H1 (cell line): ENCODE data around the gene NTPCR.
A peak's percentile ranks its signal among the peaks of the same experiment; 100 is the strongest.

ENCODE experiments used
- FOSL1 ChIP-seq: IDR thresholded peaks from 2 replicates; pipeline ENCODE4 v1.6.1; 2011; ENCODE audit warnings: mild to moderate bottlenecking, low read depth, low read length, moderate library complexity; ENCODE audit not compliant: insufficient read depth
- HDAC2 ChIP-seq, 2 experiments: fragments of 300-600 bp in 1 of 2; sonication (generic) in 1 of 2; IDR thresholded peaks; 2 replicates each; pipeline ENCODE4 v1.6.1; 2011 to 2012; ENCODE audit warnings: low read depth in 2 of 2, low read length in 2 of 2, mild to moderate bottlenecking in 2 of 2, moderate library complexity in 2 of 2, borderline replicate concordance in 1 of 2, inconsistent platforms in 1 of 2
- MAX ChIP-seq: IDR thresholded peaks from 2 replicates; pipeline ENCODE4 v1.6.1; 2012; ENCODE audit warnings: inconsistent platforms
- POLR2A ChIP-seq, 2 experiments: IDR thresholded peaks; 1 replicate in 1 of 2; 2 replicates in 1 of 2; pipeline ENCODE4 v1.6.1; 2011; ENCODE audit warnings: low read depth in 2 of 2, low read length in 2 of 2, mild to moderate bottlenecking in 2 of 2; ENCODE audit errors: control extremely low read depth in 1 of 2
- TAF1 ChIP-seq: IDR thresholded peaks from 2 replicates; pipeline ENCODE4 v1.6.1; 2011; ENCODE audit warnings: mild to moderate bottlenecking, low read depth, low read length
- TF ChIP-seq, protein P1 (sequence below), 3 experiments: IDR thresholded peaks; 1 replicate in 2 of 3; 2 replicates in 1 of 3; pipeline versions ENCODE4 v1.5.1 to v1.6.1; 2011; ENCODE audit warnings: low read length in 3 of 3, mild to moderate bottlenecking in 3 of 3, inconsistent platforms in 2 of 3, low read depth in 1 of 3, moderate library complexity in 1 of 3; ENCODE audit not compliant: insufficient read depth in 1 of 3; ENCODE audit errors: control extremely low read depth in 1 of 3

DNA sequence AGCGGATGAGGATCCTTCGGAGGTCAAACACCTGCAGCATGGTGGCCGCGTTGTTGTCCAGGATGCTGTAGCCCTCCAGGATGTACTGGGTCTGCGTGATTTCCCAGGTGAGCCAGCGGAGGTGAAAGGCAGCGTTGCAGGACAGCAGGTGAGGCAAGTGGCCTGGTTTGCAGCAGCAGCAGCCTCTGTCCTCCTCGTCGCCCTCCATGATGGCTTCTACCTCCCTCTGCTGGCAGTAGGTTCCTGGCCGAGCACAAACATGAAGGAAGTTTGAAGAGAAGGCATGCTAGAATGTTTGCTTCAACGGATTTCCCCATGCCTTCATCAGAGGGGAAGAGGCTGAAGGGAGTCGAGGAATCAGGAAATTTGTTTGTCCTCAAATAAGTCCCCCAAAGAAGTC is 74.7 kb downstream of the NTPCR start:
- no peak for TF ChIP-seq FOSL1
- TF ChIP-seq MAX = peak; percentile 70
- TF ChIP-seq, protein P1, sequence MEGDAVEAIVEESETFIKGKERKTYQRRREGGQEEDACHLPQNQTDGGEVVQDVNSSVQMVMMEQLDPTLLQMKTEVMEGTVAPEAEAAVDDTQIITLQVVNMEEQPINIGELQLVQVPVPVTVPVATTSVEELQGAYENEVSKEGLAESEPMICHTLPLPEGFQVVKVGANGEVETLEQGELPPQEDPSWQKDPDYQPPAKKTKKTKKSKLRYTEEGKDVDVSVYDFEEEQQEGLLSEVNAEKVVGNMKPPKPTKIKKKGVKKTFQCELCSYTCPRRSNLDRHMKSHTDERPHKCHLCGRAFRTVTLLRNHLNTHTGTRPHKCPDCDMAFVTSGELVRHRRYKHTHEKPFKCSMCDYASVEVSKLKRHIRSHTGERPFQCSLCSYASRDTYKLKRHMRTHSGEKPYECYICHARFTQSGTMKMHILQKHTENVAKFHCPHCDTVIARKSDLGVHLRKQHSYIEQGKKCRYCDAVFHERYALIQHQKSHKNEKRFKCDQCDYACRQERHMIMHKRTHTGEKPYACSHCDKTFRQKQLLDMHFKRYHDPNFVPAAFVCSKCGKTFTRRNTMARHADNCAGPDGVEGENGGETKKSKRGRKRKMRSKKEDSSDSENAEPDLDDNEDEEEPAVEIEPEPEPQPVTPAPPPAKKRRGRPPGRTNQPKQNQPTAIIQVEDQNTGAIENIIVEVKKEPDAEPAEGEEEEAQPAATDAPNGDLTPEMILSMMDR (IDR thresholded peaks at IDR 0.05; ENCODE audit: control extremely low read depth in 1 of 3, insufficient read depth in 1 of 3, low read depth in 1 of 3, low read length in 3 of 3) = peak; percentile 73 to 85 (median 74)
- TF ChIP-seq HDAC2 (IDR thresholded peaks at IDR 0.05; ENCODE audit: borderline replicate concordance in 1 of 2, low read depth in 2 of 2, low read length in 2 of 2) = no peak
- no peak for TF ChIP-seq POLR2A (IDR thresholded peaks at IDR 0.05; ENCODE audit: control extremely low read depth in 1 of 2, low read depth in 2 of 2, low read length in 2 of 2)
- no peak for TF ChIP-seq TAF1
